GM12801 (cell line): Measurements from ENCODE around the gene GABRR1.

ENCODE experiments used
- TF ChIP-seq, protein P1 (sequence below): IDR thresholded peaks from one replicate; pipeline ENCODE4 v1.5.1; 2011; ENCODE audit warnings: control low read depth; ENCODE audit not compliant: insufficient read length; ENCODE audit errors: extremely low read depth

The GABRR1 gene

DNA sequence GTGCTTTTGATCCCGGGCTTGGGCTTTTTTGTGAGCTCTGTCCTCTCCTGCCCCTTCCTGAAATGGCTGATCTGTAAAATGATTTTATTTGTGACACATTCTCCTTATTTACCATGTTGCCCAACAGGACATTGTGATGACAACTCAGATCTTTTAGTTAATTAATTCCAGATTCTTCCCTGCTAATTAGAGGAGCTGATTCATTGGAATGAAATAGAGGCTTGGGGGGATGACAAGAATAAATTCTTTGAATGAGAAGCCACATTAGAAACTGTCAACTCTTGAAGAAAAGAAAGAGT is 26.1 kb upstream of the GABRR1 start:
- TF ChIP-seq, protein P1, sequence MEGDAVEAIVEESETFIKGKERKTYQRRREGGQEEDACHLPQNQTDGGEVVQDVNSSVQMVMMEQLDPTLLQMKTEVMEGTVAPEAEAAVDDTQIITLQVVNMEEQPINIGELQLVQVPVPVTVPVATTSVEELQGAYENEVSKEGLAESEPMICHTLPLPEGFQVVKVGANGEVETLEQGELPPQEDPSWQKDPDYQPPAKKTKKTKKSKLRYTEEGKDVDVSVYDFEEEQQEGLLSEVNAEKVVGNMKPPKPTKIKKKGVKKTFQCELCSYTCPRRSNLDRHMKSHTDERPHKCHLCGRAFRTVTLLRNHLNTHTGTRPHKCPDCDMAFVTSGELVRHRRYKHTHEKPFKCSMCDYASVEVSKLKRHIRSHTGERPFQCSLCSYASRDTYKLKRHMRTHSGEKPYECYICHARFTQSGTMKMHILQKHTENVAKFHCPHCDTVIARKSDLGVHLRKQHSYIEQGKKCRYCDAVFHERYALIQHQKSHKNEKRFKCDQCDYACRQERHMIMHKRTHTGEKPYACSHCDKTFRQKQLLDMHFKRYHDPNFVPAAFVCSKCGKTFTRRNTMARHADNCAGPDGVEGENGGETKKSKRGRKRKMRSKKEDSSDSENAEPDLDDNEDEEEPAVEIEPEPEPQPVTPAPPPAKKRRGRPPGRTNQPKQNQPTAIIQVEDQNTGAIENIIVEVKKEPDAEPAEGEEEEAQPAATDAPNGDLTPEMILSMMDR = no peak

DNA sequence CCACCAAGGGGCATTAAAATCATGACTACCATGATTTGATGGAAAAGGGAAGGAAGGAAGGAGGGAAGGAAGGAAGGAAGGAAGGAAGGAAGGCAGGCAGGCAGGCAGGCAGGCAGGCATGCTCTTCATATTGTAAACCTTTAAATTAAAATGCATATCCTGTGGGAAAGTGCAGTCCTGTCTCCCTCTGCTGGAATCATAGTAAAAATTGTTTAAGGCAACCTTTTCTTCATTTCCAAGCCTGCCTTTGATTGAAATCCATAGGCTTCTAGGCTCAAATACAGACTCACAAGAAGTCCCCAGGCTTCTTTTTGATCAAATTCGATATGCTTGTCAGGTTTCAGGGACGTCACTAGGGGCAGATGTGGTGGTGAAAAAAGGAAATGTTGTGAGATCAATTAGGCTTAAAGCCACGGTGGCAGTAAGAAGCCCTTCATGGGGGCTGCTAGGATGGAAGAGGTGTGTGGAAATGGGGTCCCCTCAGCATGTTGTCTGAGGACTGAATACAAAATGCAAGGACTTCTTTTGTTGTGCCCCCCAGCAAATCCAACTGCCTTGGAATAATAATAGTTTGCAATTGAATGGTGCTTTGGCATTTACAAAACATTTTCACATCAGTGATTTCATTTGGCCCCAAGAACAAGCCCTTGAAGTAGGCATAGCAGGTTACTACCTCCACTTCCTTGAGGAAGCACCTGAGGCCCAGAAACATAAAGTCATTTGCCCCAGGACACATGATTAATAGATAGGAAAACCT is 25.6 kb upstream of the GABRR1 start:
- TF ChIP-seq, protein P1 = no peak

- TF ChIP-seq, protein P1 = no peak
Measured at GRCh38 chr6:89239338-89239737, 22.2 kb upstream of the GABRR1 start.

DNA sequence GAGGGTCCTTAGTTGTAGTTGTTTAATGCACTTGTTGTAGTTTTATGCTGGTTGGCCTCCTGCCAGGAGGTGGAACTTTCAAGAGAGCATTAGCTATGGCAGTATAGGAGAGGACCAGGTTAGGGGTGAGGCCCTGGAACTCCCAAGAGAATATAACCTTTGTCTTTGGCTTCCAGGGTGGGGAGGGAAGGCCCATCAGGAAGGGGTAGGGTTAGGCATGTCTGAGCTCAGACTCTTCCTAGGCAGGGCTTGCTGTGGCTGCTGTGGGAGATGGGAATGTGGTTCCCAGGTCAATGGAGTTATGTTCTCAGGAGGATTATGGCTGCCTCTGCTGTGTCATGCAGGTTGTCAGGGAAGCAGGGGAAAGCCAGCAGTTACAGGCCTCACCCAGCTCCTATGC is 20.0 kb upstream of the GABRR1 start:
- TF ChIP-seq, protein P1 = no peak

GRCh38 chr6:89222712-89223039 is 5.5 kb upstream of the GABRR1 start:
- TF ChIP-seq, protein P1 = no peak

DNA sequence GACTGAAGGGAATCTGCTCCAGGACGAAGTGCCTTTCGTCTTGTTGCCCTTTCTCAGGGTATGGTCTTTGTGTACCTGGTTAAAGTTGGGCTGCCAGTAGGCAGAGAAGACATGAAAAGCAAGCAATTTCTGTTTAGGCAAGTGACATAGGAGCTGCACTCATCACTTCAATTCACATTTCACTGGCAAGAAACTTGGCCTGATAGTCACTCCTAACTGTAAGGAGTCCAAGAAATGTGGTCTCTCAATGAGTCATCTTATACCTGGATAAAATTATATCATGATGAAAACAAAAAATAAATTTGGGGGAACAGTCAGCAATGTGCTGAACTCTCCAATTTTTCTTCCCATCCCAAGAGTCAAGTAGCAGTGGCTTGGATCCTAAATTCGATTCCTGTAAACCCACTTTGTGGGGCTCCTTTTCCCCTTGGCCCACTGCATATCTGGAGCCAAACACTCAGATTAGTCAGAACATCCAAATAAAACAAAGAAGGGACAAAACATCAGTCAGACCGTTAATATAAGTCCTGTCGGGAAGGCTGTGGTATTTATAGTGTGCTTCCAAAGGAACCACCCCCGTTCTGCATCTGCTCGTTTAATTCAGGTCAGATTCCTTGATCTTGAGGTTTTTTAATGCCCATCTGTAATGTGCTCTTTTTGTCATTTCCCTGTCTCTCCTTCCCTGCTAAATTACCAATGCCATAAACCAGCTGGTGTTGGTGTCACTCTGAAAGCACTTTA is 5.0 kb upstream of the GABRR1 start:
- TF ChIP-seq, protein P1 = no peak

GRCh38 chr6:89221129-89221528 is 4.0 kb upstream of the GABRR1 start:
- TF ChIP-seq, protein P1 = no peak
